PFSK-1 (cell line): ENCODE measurements around the gene BTF3L4.

Experiments
- FOXP2 ChIP-seq: optimal IDR thresholded peaks from 2 replicates; pipeline ENCODE3; 2011; ENCODE audit warnings: borderline replicate concordance, control low read depth, inconsistent platforms; ENCODE audit not compliant: insufficient read depth; ENCODE audit errors: extremely low read length, extremely low read depth
- POLR2AphosphoS5 ChIP-seq: IDR thresholded peaks from 2 replicates; pipeline ENCODE4 v1.6.1; 2012; ENCODE audit warnings: low read depth, mild to moderate bottlenecking, control low read depth, low read length, moderate library complexity
- REST ChIP-seq, 2 experiments: IDR thresholded peaks; 2 replicates each; pipeline versions ENCODE4 v1.6.1 to v1.8.0; 2011 to 2012; ENCODE audit warnings: low read depth in 2 of 2, low read length in 2 of 2, control low read depth in 1 of 2, inconsistent platforms in 1 of 2, mild to moderate bottlenecking in 1 of 2, moderate library complexity in 1 of 2; ENCODE audit not compliant: insufficient read depth in 1 of 2
- SIN3A ChIP-seq: IDR thresholded peaks from 2 replicates; pipeline ENCODE4 v1.6.1; 2012; ENCODE audit warnings: mild to moderate bottlenecking, low read length, moderate library complexity, borderline replicate concordance; ENCODE audit not compliant: insufficient read depth
- TAF1 ChIP-seq: IDR thresholded peaks from 2 replicates; pipeline ENCODE4 v1.6.1; 2012; ENCODE audit warnings: low read length, control low read depth, borderline replicate concordance; ENCODE audit not compliant: insufficient read depth

The BTF3L4 gene

GRCh38 chr1:52111492-52111891, 55.4 kb downstream of the BTF3L4 start:
- TF ChIP-seq SIN3A (no peak), POLR2AphosphoS5 (no peak), FOXP2 (no peak), REST (IDR thresholded peaks at IDR 0.05; ENCODE audit: insufficient read depth in 1 of 2, low read depth in 2 of 2, low read length in 2 of 2) (no peak), TAF1 (no peak)

GRCh38 chr1:52112489-52112888, 56.4 kb downstream of the BTF3L4 start:
- TF ChIP-seq SIN3A (no peak), FOXP2 (no peak), POLR2AphosphoS5 (no peak), TAF1 (no peak), REST (IDR thresholded peaks at IDR 0.05; ENCODE audit: insufficient read depth in 1 of 2, low read depth in 2 of 2, low read length in 2 of 2) (no peak)

- TF ChIP-seq REST (IDR thresholded peaks at IDR 0.05; ENCODE audit: insufficient read depth in 1 of 2, low read depth in 2 of 2, low read length in 2 of 2) (no peak), SIN3A (no peak), TAF1 (no peak), FOXP2 (no peak), POLR2AphosphoS5 (no peak)
Measured at GRCh38 chr1:52119301-52120079, 63.4 kb downstream of the BTF3L4 start.

- TF ChIP-seq FOXP2 (no peak), TAF1 (no peak), REST (IDR thresholded peaks at IDR 0.05; ENCODE audit: insufficient read depth in 1 of 2, low read depth in 2 of 2, low read length in 2 of 2) (no peak), SIN3A (no peak)
Measured at GRCh38 chr1:52122384-52122783, 66.3 kb downstream of the BTF3L4 start.

GRCh38 chr1:52123622-52124021, 67.5 kb downstream of the BTF3L4 start:
- TF ChIP-seq FOXP2 (no peak), POLR2AphosphoS5 (no peak), SIN3A (no peak), REST (IDR thresholded peaks at IDR 0.05; ENCODE audit: insufficient read depth in 1 of 2, low read depth in 2 of 2, low read length in 2 of 2) (no peak), TAF1 (no peak)
